HepG2 (cell line): Measurements from ENCODE around the gene CFAP43. TPM values are rescaled to one million over a fixed set of nuclear protein-coding genes. Genes with fewer than 3 reads are reported as not detected.

ENCODE experiments used
- CTCF ChIP-seq: sonication (generic); formaldehyde crosslinking; IDR thresholded peaks from 2 replicates; pipeline ENCODE4 v1.5.0; 2020; ENCODE audit warnings: mild to moderate bottlenecking, missing genetic modification reagents, moderate library complexity
- DR1 ChIP-seq: sonication (generic); formaldehyde crosslinking; IDR thresholded peaks from 2 replicates; pipeline ENCODE4 v1.8.0; 2021; ENCODE audit warnings: mild to moderate bottlenecking, missing genetic modification reagents, inconsistent platforms
- HOXD1 ChIP-seq: sonication (generic); formaldehyde crosslinking; IDR thresholded peaks from 2 replicates; pipeline ENCODE4 v1.5.0; 2020; ENCODE audit warnings: missing genetic modification reagents
- IRF2 ChIP-seq: IDR thresholded peaks from 2 replicates; pipeline ENCODE4 v1.6.1; 2018; ENCODE audit warnings: missing genetic modification reagents, missing compliant biosample characterization
- MTA1 ChIP-seq: sonication (generic); formaldehyde crosslinking; IDR thresholded peaks from 2 replicates; pipeline ENCODE4 v1.4.0; 2020; ENCODE audit warnings: missing genetic modification reagents, mild to moderate bottlenecking, borderline replicate concordance
- PRDM10 ChIP-seq: sonication (generic); formaldehyde crosslinking; IDR thresholded peaks from 2 replicates; pipeline ENCODE4 v1.4.0; 2020; ENCODE audit warnings: low read depth, missing genetic modification reagents
- SNAPC2 ChIP-seq: sonication (generic); formaldehyde crosslinking; IDR thresholded peaks from 2 replicates; pipeline ENCODE4 v1.8.1; 2022; ENCODE audit warnings: mild to moderate bottlenecking, missing genetic modification reagents
- SNAPC5 ChIP-seq: sonication (generic); formaldehyde crosslinking; IDR thresholded peaks from 2 replicates; pipeline ENCODE4 v1.8.1; 2023; ENCODE audit warnings: mild to moderate bottlenecking, missing genetic modification reagents, borderline replicate concordance
- ZBTB14 ChIP-seq: sonication (generic); formaldehyde crosslinking; IDR thresholded peaks from 2 replicates; pipeline ENCODE4 v1.4.0; 2020; ENCODE audit warnings: missing genetic modification reagents
- ZFAT ChIP-seq: sonication (generic); formaldehyde crosslinking; conservative IDR thresholded peaks from 2 replicates; pipeline ENCODE4 v1.8.1; 2023; ENCODE audit warnings: missing genetic modification reagents, inconsistent platforms
- ZKSCAN1 ChIP-seq: fragments of 150-350 bp; IDR thresholded peaks from 2 replicates; pipeline ENCODE4 v1.6.1; 2014; ENCODE audit warnings: low read length
- ZMYM3 ChIP-seq: sonication (generic); formaldehyde crosslinking; IDR thresholded peaks from 2 replicates; pipeline ENCODE4 v1.5.1; 2020; ENCODE audit warnings: mild to moderate bottlenecking, missing genetic modification reagents
- ZNF124 ChIP-seq: sonication (generic); formaldehyde crosslinking; IDR thresholded peaks from 2 replicates; pipeline ENCODE4 v1.4.0; 2020; ENCODE audit warnings: missing genetic modification reagents
- ZNF275 ChIP-seq: sonication (generic); formaldehyde crosslinking; IDR thresholded peaks from 2 replicates; pipeline ENCODE4 v1.8.0; 2022; ENCODE audit warnings: missing genetic modification reagents, mild to moderate bottlenecking, inconsistent platforms, borderline replicate concordance
- ZNF44 ChIP-seq: sonication (generic); formaldehyde crosslinking; IDR thresholded peaks from 2 replicates; pipeline ENCODE4 v1.5.1; 2020; ENCODE audit warnings: mild to moderate bottlenecking, missing genetic modification reagents
- ZSCAN20 ChIP-seq: sonication (generic); formaldehyde crosslinking; IDR thresholded peaks from 2 replicates; pipeline ENCODE4 v1.4.0; 2020; ENCODE audit warnings: missing genetic modification reagents, mild to moderate bottlenecking, borderline replicate concordance
- polyA plus RNA-seq, 8 experiments: library from polyadenylated mRNA; depleted of rRNA in 3 of 8; stranded (reverse) in 7 of 8; unstranded in 1 of 8; fragments of >200 nt; fragmentation: Illumina TruSeq in 4 of 8; extraction: Trizol in 4 of 8; gene quantifications; 2 replicates each; pipeline versions ENCODE4 v1.2.1 to v1.2.3, GENCODE V29; 2011 to 2016; ENCODE audit warnings: low read depth in 4 of 8, missing spikeins in 1 of 8, mixed read lengths in 1 of 8; ENCODE audit not compliant: insufficient read depth in 1 of 8
- total RNA-seq, 5 experiments: library from RNA; depleted of rRNA; stranded (reverse); fragments of >200 nt; fragmentation: Illumina TruSeq; extraction: Trizol; gene quantifications; 2 replicates each; pipeline ENCODE4 v1.2.3, GENCODE V29; 2016; ENCODE audit warnings: low read depth in 1 of 5

Gene CFAP43
- total and polyA plus RNA-seq, 2 of the 13 experiments (the other 11 are each of a cell fraction or from before 2014, with no cell fraction given): 0.24 to 0.38 TPM

GRCh38 chr10:104121485-104122224, 110.5 kb downstream of the CFAP43 start, which contains the start of gene SFR1 (continued):
- no peak for TF ChIP-seq MTA1
- TF ChIP-seq ZNF275: peak; percentile 17
- peak; percentile 90; the same call in 1 of the 2 replicates for TF ChIP-seq PRDM10 (CRISPR knock-in tag)
- TF ChIP-seq HOXD1 (CRISPR knock-in tag): 0 out of 2 replicates have a peak, but pooled peaks have one; percentile 19
- no peak for TF ChIP-seq ZNF44 (CRISPR knock-in tag)
- TF ChIP-seq IRF2 (CRISPR knock-in tag): peak; percentile 82
- no peak; the same call in none of the 2 replicates for TF ChIP-seq SNAPC2 (CRISPR knock-in tag)
- TF ChIP-seq ZKSCAN1: 0 out of 2 replicates have a peak, but pooled peaks have one; percentile 13
- peak; percentile 28 for TF ChIP-seq ZNF124
- TF ChIP-seq ZSCAN20 (CRISPR knock-in tag): no peak
- peak; percentile 97 for TF ChIP-seq ZBTB14 (CRISPR knock-in tag)
- TF ChIP-seq ZMYM3 (CRISPR knock-in tag): no peak
- no peak for TF ChIP-seq ZFAT (CRISPR knock-in tag)
- TF ChIP-seq CTCF (CRISPR knock-in tag): peak; percentile 90
- peak; percentile 61; the same call in 1 of the 2 replicates for TF ChIP-seq SNAPC5 (CRISPR knock-in tag)
- peak; percentile 96 for TF ChIP-seq DR1 (CRISPR knock-in tag)
